BLaER1 (cell line): ENCODE measurements around the gene HEY2.

Experiments
- H3K27ac ChIP-seq: shearing (Covaris generic); formaldehyde crosslinking; 2 replicates; pipeline ENCODE4 v1.8.1; 2022
- H3K27me3 ChIP-seq: shearing (Covaris generic); formaldehyde crosslinking; 2 replicates; pipeline ENCODE4 v1.8.1; 2022
- H3K36me3 ChIP-seq: shearing (Covaris generic); formaldehyde crosslinking; 2 replicates; pipeline ENCODE4 v1.8.1; 2022
- H3K4me1 ChIP-seq: shearing (Covaris generic); formaldehyde crosslinking; 2 replicates; pipeline ENCODE4 v1.8.1; 2022
- H3K4me2 ChIP-seq: shearing (Covaris generic); formaldehyde crosslinking; 2 replicates; pipeline ENCODE4 v1.8.1; 2022
- H3K4me3 ChIP-seq: shearing (Covaris generic); formaldehyde crosslinking; 2 replicates; pipeline ENCODE4 v1.8.1; 2022
- H3K9ac ChIP-seq: shearing (Covaris generic); formaldehyde crosslinking; 2 replicates; pipeline ENCODE4 v1.8.1; 2022
- H3K9me3 ChIP-seq: shearing (Covaris generic); formaldehyde crosslinking; 2 replicates; pipeline ENCODE4 v1.8.1; 2022
- H4K20me1 ChIP-seq: shearing (Covaris generic); formaldehyde crosslinking; 2 replicates; pipeline ENCODE4 v1.8.1; 2022
- Cebpa-rat ChIP-seq: shearing (Covaris generic); IDR thresholded peaks from 2 replicates; pipeline ENCODE4 v1.8.1; 2022

HEY2 gene

GRCh38 chr6:125793280-125793679 lies 43.8 kb downstream of the HEY2 start:
- TF ChIP-seq Cebpa-rat: no peak
- Histone ChIP-seq H3K27me3 (no peaks in the 10 kb centered on the region), H4K20me1 (peaks cover 6% of the 10 kb centered on the region; the same call in 1 of the 2 replicates), H3K27ac (no peak overlapping the region), H3K36me3 (no peaks in the 10 kb centered on the region), H3K4me2 (no peak overlapping the region), H3K4me1 (peaks cover 44% of the 10 kb centered on the region), H3K9me3 (no peaks in the 10 kb centered on the region), H3K9ac (no peak overlapping the region), H3K4me3 (no peak overlapping the region)

GRCh38 chr6:125793863-125794262 lies 44.4 kb downstream of the HEY2 start:
- Histone ChIP-seq H3K4me3 (no peak overlapping the region), H3K9me3 (no peaks in the 10 kb centered on the region), H3K27ac (no peak overlapping the region), H4K20me1 (peaks cover 6% of the 10 kb centered on the region; the same call in 1 of the 2 replicates), H3K4me2 (no peak overlapping the region), H3K9ac (no peak overlapping the region), H3K36me3 (no peaks in the 10 kb centered on the region), H3K27me3 (no peaks in the 10 kb centered on the region), H3K4me1 (peaks cover 41% of the 10 kb centered on the region)
- TF ChIP-seq Cebpa-rat: no peak

- no peaks in the 10 kb centered on the region for H3K27me3 ChIP-seq
- no peak overlapping the region for H3K4me2 ChIP-seq
- no peaks in the 10 kb centered on the region for H3K9me3 ChIP-seq
- H3K4me1 ChIP-seq: peaks cover 40% of the 10 kb centered on the region
- H3K9ac ChIP-seq: no peak overlapping the region
- peaks cover 6% of the 10 kb centered on the region; the same call in 1 of the 2 replicates for H4K20me1 ChIP-seq
- H3K27ac ChIP-seq: no peak overlapping the region
- H3K4me3 ChIP-seq: no peak overlapping the region
- H3K36me3 ChIP-seq: no peaks in the 10 kb centered on the region
- TF ChIP-seq Cebpa-rat: no peak
Observed at GRCh38 chr6:125794342-125795137, 45.1 kb downstream of the HEY2 start.

GRCh38 chr6:125795301-125795700 lies 45.9 kb downstream of the HEY2 start:
- H3K27ac ChIP-seq: no peak overlapping the region
- H3K27me3 ChIP-seq: no peaks in the 10 kb centered on the region
- no peak overlapping the region for H3K4me3 ChIP-seq
- no peaks in the 10 kb centered on the region for H3K9me3 ChIP-seq
- peaks cover 6% of the 10 kb centered on the region; the same call in 1 of the 2 replicates for H4K20me1 ChIP-seq
- no peak overlapping the region for H3K4me2 ChIP-seq
- no peak overlapping the region for H3K9ac ChIP-seq
- H3K4me1 ChIP-seq: peaks cover 33% of the 10 kb centered on the region
- no peak for TF ChIP-seq Cebpa-rat
- no peaks in the 10 kb centered on the region for H3K36me3 ChIP-seq

GRCh38 chr6:125797120-125797885 lies 47.9 kb downstream of the HEY2 start:
- H3K4me1 ChIP-seq: peaks cover 28% of the 10 kb centered on the region
- H3K36me3 ChIP-seq: peaks cover 4% of the 10 kb centered on the region; the same call in 1 of the 2 replicates
- peaks cover 6% of the 10 kb centered on the region; the same call in 1 of the 2 replicates for H4K20me1 ChIP-seq
- no peaks in the 10 kb centered on the region for H3K9me3 ChIP-seq
- no peak overlapping the region for H3K4me3 ChIP-seq
- no peak overlapping the region for H3K9ac ChIP-seq
- no peak for TF ChIP-seq Cebpa-rat
- no peak overlapping the region for H3K27ac ChIP-seq
- peak overlapping the region; percentile 37 for H3K4me2 ChIP-seq
- H3K27me3 ChIP-seq: no peaks in the 10 kb centered on the region

- H3K9ac ChIP-seq: no peak overlapping the region
- H3K4me2 ChIP-seq: peak overlapping the region; percentile 37
Observed at GRCh38 chr6:125797886-125798444, 48.5 kb downstream of the HEY2 start.

GRCh38 chr6:125798734-125799508 lies 49.5 kb downstream of the HEY2 start:
- no peaks in the 10 kb centered on the region for H3K9me3 ChIP-seq
- no peak for TF ChIP-seq Cebpa-rat
- no peak overlapping the region for H3K27ac ChIP-seq
- H3K4me2 ChIP-seq: peak overlapping the region; percentile 25; the same call in 1 of the 2 replicates
- H3K9ac ChIP-seq: no peak overlapping the region
- no peaks in the 10 kb centered on the region for H3K27me3 ChIP-seq
- no peaks in the 10 kb centered on the region for H4K20me1 ChIP-seq
- peaks cover 4% of the 10 kb centered on the region; the same call in 1 of the 2 replicates for H3K36me3 ChIP-seq
- no peak overlapping the region for H3K4me3 ChIP-seq
- peaks cover 34% of the 10 kb centered on the region for H3K4me1 ChIP-seq

More at GRCh38 chr6:125797886-125798444, 48.5 kb downstream of the HEY2 start:
- Histone ChIP-seq H3K4me3 (no peak overlapping the region), H3K9me3 (no peaks in the 10 kb centered on the region), H3K36me3 (peaks cover 4% of the 10 kb centered on the region; the same call in 1 of the 2 replicates), H3K27me3 (no peaks in the 10 kb centered on the region), H4K20me1 (0 out of 2 replicates have a peak, but pooled peaks cover 6% of the 10 kb centered on the region), H3K27ac (no peak overlapping the region), H3K4me1 (peaks cover 28% of the 10 kb centered on the region)
- TF ChIP-seq Cebpa-rat: no peak

GRCh38 chr6:125802383-125802782 lies 53.0 kb downstream of the HEY2 start:
- Histone ChIP-seq H3K4me1 (peaks cover 32% of the 10 kb centered on the region), H3K9me3 (no peaks in the 10 kb centered on the region), H3K9ac (no peak overlapping the region), H3K27me3 (no peaks in the 10 kb centered on the region), H4K20me1 (no peaks in the 10 kb centered on the region), H3K36me3 (peaks cover 4% of the 10 kb centered on the region; the same call in 1 of the 2 replicates), H3K4me2 (peak overlapping the region; percentile 58), H3K4me3 (no peak overlapping the region), H3K27ac (no peak overlapping the region)
- no peak for TF ChIP-seq Cebpa-rat

GRCh38 chr6:125802943-125803377 lies 53.5 kb downstream of the HEY2 start:
- Histone ChIP-seq H3K36me3 (peaks cover 4% of the 10 kb centered on the region; the same call in 1 of the 2 replicates), H4K20me1 (no peaks in the 10 kb centered on the region), H3K9ac (no peak overlapping the region), H3K4me1 (peaks cover 26% of the 10 kb centered on the region), H3K9me3 (no peaks in the 10 kb centered on the region), H3K27ac (peak overlapping the region; percentile 20; the same call in 1 of the 2 replicates), H3K4me2 (peak overlapping the region; percentile 58), H3K27me3 (no peaks in the 10 kb centered on the region), H3K4me3 (no peak overlapping the region)
- TF ChIP-seq Cebpa-rat: no peak
